ENCODE data around the gene UBASH3B.

DNA sequence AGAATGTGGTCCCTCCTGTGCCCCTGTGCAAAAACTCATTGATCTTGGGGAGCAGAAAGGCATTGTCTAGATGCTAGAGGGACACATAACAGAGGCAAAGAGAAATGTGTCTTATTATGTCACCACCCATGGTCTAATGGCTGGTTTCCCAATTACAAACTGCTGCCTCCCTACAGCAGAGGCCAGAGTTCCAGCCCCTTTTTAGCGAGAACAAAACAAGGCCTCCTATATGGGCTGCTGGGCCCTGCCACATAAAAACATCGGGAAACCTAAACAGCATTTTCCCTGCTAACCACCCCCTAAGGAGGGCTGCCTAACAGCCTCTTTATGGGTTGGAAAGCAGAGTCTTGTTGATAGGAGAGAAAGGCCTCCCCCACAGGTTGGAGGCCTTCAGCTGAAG is 107.6 kb downstream of the UBASH3B start:
- TF ChIP-seq, protein P1, sequence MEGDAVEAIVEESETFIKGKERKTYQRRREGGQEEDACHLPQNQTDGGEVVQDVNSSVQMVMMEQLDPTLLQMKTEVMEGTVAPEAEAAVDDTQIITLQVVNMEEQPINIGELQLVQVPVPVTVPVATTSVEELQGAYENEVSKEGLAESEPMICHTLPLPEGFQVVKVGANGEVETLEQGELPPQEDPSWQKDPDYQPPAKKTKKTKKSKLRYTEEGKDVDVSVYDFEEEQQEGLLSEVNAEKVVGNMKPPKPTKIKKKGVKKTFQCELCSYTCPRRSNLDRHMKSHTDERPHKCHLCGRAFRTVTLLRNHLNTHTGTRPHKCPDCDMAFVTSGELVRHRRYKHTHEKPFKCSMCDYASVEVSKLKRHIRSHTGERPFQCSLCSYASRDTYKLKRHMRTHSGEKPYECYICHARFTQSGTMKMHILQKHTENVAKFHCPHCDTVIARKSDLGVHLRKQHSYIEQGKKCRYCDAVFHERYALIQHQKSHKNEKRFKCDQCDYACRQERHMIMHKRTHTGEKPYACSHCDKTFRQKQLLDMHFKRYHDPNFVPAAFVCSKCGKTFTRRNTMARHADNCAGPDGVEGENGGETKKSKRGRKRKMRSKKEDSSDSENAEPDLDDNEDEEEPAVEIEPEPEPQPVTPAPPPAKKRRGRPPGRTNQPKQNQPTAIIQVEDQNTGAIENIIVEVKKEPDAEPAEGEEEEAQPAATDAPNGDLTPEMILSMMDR (IDR thresholded peaks at IDR 0.05; ENCODE audit: low read depth, low read length), result no peak
- TF ChIP-seq EZH2phosphoT487 (IDR thresholded peaks at IDR 0.05; ENCODE audit: low read depth), result no peak
